GM18505 (cell line): ENCODE results near the gene EML5.

Source experiments
- ATAC-seq: cut with Tn5 transposase; IDR thresholded peaks from one replicate; pipeline ENCODE4 v1.9.1; 2021; ENCODE audit not compliant: unreplicated experiment
- POLR2A ChIP-seq: IDR thresholded peaks from 4 replicates; pipeline ENCODE4 v1.6.1; 2011; ENCODE audit warnings: borderline replicate concordance; ENCODE audit not compliant: insufficient read depth, insufficient read length; ENCODE audit errors: extremely low read depth

The EML5 gene

DNA sequence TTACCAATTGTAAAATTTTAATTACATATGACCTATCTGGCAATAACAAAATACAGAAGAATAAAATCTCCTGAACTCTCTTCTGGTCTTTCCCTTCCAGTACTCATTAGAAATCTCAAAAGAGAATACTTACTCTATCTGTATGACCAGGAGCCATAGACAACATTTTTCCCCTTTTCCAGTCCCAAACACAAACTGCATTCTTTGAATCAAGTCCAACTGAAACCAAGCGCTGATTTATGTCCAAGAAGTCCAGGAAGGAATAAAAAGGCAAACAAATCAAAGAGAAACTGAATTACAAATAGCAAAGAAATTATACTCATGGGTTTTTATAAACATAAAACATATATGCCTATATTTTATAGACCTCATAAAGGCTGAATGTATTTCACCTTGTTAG is 46.7 kb downstream of the EML5 start:
- ATAC-seq = no peak
- TF ChIP-seq POLR2A = no peak

GRCh38 chr14:88737245-88737644 is 55.5 kb downstream of the EML5 start:
- TF ChIP-seq POLR2A = no peak
- no peak for ATAC-seq

DNA sequence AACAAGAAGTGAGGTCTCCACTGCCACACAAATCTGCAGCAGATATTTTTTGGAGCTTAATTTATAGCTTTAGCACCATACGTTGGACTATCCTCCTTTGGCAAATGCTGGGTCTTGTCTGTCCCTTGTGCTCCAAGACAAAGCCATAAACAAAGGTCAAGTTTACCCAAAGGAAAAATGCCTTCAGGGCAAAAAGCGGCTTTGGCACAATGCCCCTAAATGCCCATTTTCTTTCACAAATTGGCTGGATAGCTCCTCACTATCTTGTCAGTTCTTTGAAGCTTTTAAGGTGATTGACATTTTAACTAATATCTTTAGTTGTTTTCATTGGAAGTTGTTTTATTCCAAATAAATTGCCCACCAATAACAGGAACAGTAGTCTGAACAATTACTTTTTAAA is 59.6 kb downstream of the EML5 start:
- no peak for TF ChIP-seq POLR2A
- no peak for ATAC-seq

DNA sequence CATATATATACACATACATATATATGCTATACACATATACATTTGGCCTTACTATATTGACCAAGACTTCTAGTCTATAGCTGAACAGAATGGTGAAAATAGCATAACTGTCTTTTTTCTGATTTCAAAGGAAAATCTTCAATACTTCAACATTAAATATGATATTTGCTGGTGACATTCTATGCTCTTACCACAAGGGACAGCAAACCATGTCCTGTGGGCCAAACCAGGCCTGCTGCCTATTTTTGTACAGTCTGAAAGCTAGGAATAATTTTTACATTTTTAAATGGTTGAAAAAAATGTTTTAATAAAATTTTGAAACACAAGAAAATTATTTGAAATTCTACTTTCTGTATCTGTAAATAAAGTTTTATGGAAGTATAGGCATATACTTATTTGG is 63.6 kb downstream of the EML5 start:
- no peak for TF ChIP-seq POLR2A
- no peak for ATAC-seq

- no peak for ATAC-seq
- no peak for TF ChIP-seq POLR2A
Observed at GRCh38 chr14:88727057-88727456, 65.7 kb downstream of the EML5 start.

DNA sequence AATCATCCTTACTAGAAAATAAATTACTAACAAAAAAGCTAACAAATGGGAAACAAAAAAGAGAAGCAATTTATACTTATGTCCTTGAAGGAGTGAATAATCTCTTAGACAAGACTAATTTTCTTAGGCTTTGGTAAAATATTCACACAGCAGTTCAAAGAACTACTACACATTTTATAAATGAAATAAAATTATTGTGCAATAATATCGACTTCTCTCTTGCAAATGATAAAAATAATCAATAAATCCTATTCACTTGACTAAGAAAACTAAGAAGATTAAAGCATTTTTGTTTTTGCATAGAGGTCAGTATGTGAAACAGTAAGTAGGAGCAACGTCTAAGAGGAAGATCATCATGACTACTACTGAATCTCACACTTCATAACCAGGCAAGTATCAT is 82.0 kb downstream of the EML5 start:
- TF ChIP-seq POLR2A = no peak
- ATAC-seq = no peak

DNA sequence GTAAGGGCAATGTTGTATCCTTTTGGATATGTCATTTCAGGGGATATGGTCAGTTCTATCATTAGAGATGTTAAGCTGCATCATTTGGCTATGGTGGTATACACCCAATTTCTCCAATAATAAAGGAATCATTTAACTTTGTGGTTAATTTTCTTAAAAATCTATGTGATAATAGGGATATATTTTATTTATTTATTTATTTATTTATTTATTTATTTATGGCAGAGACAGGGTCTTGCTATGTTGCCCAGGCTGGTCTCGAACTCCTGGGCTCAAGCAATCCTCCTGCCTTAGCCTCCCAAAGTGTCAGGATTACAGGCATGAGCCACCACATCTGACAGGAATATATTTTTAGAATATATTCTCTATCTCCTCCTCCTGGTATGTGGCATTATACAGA is 85.7 kb downstream of the EML5 start:
- no peak for TF ChIP-seq POLR2A
- ATAC-seq = no peak

GRCh38 chr14:88706425-88706824 is 86.3 kb downstream of the EML5 start:
- no peak for ATAC-seq
- TF ChIP-seq POLR2A = no peak

GRCh38 chr14:88698651-88699050 is 94.1 kb downstream of the EML5 start:
- TF ChIP-seq POLR2A = no peak
- no peak for ATAC-seq

- no peak for ATAC-seq
Observed at GRCh38 chr14:88695870-88696269, 96.9 kb downstream of the EML5 start.

DNA sequence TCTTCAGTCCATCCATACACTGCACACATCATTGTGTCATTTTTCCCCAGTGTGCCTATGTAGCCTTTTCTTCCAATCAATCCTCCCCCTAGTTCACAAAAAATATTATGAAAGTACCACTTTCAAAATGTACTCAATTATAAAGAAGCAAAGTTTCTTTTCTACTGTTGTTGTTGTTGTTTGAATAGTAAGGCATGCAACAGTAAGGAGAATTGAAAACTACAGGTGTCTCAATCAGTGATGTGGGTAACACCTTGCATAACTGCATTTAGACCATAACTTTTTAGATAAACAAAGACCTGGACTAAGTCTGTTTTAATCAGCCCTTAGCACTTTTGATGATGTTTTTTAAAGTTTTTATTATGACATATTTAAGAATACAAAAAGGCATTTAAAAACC is 104.4 kb downstream of the EML5 start:
- no peak for TF ChIP-seq POLR2A
- no peak for ATAC-seq

More at GRCh38 chr14:88695870-88696269, 96.9 kb downstream of the EML5 start:
- no peak for TF ChIP-seq POLR2A

DNA sequence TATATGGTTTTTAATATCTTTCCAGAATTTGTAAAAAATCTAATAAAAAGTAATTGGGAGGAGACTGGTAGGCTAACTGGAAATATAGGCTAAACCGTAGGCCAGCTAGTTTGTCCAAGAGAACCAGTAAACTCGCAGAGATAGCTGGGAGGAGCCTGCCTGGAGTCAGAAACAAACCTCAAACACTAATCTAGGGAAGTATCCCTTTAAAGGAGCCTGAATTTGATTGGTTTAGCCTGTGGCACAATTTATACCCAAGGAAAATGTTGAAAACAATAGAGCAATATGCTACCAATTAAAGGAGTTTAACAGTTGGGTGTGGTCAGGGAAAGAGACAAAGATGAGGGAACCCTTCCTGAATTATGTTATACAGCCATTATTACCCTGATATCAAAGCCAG is 109.6 kb downstream of the EML5 start:
- TF ChIP-seq POLR2A = no peak
- no peak for ATAC-seq

DNA sequence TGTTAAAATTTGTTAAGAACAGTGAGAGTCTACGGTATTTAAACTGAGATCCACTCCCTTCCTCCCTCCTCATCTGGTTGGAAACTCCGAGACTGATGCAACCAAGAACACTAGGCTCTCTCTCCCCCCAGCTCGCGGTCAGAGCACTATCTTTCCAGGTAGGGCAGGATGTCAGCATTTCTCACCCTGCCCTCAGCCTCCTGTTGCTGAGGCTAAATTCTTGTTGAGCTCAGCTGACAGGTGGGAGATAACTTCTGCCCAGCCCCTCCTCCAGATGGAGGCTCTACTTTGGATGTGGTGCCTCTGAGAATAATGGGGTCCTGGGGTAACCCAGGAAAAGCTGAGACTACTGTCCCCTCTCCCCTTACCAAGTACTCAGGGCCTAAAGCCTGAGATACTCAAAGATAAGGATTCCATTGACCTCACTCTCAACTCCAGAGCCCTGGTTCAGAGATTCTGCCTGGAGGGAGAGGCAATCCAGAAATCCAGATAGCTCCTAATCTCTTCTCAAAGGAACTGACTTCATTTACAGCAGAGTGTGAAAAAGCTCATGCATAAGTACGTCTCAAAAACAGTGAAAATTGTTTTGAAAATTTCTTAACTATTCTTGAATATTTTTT is 110.1 kb downstream of the EML5 start:
- no peak for TF ChIP-seq POLR2A
- no peak for ATAC-seq

DNA sequence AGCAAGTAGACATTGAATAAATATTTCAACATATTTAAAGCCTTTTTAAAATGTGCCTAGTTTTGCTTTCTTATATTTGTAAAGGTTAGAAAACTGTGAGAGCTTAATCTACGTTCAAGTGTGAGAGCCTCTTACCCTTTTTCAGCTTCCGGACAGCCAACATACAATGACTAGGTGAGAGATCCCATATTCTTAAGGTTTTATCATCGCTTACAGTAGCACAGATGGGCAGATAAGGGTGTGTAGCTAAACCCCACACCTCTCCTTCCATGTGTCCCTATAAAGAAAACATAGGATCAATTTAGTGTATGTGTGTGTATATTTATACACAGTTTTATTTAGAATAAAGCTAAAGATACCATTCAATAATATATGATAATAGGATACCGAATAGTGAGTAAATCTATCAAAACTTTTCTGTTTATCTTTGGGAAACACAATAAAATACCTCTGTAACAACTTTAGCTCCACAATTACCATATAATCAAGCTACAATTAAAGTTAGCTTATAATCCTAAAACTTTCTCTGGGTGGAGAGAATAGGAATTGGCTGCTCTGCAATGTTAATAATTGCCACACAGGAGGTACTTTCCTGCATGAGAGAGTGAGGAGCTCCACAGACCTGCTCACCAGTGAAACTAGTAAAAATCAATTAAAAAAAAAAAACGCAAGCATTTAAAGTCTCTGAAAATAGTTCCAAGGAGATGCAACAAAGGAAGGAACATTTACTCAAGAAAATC is 110.8 kb downstream of the EML5 start:
- TF ChIP-seq POLR2A = no peak
- no peak for ATAC-seq
